NCI-H1694 (cell line): ENCODE measurements around the gene KLHL35.
A peak's percentile ranks its signal among the peaks of the same experiment; 100 is the strongest.

Experiments used
- DNase-seq: peaks from one replicate; lab custom pipeline; 2025; lab: John Stamatoyannopoulos, UW

KLHL35 gene

GRCh38 chr11:75469785-75470405, 36.9 kb upstream of the KLHL35 start:
- no peak for DNase-seq

- DNase-seq = no peak
These were observed 35.7 kb upstream of the KLHL35 start for GRCh38 chr11:75468534-75469340.

DNA sequence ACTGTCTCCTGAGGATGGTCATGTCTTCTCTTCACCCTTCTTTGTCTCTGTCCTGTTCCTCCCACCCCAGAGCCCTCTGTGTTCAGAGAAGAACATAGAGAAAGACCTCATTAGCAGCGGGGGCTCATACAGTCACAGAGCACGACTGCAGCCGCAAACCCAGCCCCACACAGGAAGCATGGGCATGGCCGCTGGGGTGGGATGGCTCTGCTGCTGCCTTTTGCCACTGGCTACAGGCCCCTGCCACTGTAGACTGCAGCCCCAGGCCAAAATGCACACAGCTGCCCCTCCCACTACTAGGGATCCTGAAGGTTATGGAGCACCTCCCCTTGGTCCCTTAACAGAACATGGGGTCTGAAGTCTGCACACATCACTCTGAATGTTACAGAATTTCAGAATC, 34.9 kb upstream of the KLHL35 start:
- no peak for DNase-seq

DNA sequence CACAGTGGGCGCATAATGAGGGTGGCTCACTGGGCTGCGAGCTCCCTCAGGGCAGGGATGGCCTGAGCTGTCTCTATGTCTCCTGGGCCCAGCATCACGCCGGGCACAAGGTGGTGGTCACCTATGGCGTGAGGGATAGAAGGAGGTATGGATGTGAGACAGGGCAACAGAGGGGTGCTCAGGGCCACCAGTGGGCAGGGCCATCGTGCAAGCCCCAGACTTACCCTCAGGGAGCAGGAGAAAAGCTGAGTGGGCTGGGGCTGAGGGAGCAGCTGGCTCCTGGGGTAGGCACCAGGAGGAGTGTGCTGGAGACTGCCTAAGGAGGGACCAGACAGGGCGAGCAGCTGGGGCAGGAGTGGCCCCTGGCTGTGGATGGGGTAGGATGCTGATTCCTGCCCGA, 34.3 kb upstream of the KLHL35 start:
- DNase-seq = no peak

DNA sequence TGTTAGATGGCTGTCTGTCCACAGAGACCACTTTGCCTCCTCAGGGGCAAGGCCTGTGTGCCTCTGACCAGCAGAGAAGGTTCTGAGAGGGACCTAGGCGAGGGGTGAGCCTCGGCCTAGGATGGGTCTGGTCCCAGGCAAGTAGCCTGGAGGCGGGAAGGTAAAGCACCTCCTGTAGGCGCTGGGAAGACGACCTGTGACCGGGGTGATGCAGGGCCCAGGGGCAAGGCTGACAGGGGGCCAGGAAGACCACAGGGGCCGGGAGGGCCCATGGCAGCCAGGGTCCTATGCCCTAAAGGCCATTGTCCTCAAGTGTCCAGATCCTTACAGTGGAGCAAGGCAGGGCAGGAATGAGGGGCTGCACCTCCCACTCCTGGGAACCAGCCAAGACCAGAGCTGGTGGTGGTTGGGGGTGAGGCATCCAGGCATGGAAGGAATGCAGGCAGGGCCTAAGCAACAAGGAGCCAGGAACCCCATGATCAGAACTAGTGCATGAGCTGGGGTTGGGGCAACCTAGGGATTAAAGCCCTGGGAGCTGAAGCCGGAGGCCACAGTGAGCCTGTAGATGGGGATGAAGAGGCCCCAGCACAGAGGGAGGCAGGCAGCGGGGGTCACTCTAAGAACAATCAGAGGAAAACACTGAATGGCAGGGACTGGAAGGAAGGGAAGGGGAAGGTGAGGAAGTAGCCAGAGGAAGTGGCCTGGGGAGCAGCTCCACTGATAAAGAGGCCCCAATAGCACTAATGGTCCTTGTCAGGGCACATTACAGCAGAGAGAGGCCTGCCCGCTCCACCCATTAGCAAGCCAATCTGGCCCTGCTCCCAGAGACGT, 32.9 kb upstream of the KLHL35 start:
- no peak for DNase-seq

DNA sequence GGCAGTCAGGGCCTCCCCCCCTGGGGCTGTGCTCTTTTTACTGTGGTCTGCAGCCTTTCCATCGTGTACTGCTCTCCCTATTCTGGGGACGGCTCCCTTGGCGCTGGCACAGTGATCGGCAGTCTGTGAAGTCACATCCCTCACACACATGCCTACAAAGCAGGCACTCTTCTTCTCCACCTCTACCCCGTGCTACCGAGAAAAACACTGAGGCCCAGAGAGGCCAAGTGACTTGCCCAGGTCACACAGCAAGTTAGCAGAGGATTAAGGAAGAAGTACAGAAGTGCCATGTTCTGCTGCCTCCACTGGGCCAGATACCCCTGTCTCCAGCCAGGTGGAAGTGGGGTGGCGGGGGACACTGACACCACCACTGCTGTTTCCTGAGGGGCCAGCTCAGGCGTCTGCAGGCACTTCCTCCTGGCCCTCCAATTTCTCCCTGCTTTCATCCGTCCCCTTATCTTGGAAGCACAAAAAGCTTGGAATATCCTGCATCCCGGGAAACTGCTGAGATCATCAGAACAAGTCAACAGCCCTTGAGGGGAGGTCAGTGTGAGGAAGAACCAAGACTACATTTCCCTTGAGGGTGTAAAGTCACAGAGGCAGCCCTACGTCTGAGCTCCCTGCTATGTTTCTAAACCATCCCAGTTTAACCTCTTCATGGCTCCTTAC, 30.2 kb upstream of the KLHL35 start:
- DNase-seq = no peak

- DNase-seq = no peak
These were observed 29.2 kb upstream of the KLHL35 start for GRCh38 chr11:75462117-75462653.

DNA sequence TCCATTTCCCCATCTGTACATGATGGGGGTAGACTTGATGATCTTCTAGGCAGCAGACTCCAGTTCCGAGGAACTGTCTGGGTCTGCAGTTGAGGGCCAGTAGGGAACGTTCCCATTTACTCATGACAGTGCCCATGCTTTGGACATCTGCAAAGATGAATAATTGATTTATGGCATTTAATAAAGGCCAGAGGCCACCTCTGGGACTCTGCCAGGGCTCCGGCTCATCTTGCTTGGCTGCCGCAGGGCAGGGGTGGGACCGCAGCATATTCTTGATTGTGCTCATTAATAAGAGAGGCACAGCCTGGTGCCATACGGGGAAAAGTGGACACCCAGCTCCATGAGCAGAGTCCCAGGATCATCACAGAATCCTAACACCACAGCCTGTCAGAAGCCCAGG, 28.1 kb upstream of the KLHL35 start:
- no peak for DNase-seq

GRCh38 chr11:75456596-75457183, 23.7 kb upstream of the KLHL35 start:
- DNase-seq = no peak

DNA sequence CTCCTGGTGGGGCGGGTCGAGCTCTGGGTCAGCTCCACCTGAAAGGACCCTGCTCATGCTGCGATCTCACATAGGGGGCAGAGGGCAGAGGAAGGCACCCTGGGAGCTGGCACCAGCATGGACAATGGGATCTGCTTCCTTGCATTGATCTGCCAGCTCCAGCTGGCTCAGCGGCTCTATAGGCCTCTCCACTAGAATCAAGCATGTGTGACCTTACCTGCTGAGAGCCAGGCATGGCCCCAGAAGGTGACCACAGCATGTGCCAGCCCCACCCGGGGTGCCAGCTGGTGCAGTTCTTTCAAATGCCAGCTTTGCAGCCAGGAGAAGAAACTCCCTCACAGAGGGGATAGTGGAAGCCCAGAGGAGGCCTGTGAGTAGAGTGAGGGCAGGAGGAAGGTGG, 22.0 kb upstream of the KLHL35 start:
- DNase-seq = no peak

DNA sequence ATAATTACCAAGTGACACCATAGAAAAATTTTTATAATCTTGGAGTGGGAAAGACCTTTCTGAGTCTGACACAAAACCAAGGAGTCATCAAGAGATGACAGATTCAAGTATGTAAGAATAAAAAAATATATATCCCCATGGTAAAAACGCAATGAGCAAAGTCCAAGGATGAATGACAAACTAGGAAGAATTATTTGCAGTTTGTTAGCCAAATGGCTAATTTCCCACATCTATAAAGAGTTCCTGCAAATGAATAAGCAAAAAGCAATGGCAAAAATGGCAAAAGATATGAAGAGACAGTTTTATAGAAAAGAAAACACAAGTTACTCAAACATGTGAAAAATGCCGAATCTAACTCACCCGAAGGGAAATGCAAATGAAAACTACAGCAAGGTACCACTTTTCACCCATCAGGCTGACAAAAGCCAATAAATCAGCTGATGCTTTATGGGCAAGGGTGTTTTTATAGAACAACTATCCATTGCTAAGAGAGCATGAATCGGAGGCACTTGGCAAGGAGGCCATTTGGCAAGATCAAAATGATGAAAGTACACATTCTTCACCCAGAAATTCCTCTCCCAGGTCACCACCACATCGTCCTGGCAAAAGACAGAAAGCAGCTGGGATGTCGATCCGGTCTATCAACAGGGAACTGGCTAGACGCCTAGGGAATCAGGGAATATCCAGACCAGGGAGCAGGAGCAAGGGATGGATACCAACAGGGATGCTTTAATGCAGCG, 21.1 kb upstream of the KLHL35 start:
- no peak for DNase-seq

DNA sequence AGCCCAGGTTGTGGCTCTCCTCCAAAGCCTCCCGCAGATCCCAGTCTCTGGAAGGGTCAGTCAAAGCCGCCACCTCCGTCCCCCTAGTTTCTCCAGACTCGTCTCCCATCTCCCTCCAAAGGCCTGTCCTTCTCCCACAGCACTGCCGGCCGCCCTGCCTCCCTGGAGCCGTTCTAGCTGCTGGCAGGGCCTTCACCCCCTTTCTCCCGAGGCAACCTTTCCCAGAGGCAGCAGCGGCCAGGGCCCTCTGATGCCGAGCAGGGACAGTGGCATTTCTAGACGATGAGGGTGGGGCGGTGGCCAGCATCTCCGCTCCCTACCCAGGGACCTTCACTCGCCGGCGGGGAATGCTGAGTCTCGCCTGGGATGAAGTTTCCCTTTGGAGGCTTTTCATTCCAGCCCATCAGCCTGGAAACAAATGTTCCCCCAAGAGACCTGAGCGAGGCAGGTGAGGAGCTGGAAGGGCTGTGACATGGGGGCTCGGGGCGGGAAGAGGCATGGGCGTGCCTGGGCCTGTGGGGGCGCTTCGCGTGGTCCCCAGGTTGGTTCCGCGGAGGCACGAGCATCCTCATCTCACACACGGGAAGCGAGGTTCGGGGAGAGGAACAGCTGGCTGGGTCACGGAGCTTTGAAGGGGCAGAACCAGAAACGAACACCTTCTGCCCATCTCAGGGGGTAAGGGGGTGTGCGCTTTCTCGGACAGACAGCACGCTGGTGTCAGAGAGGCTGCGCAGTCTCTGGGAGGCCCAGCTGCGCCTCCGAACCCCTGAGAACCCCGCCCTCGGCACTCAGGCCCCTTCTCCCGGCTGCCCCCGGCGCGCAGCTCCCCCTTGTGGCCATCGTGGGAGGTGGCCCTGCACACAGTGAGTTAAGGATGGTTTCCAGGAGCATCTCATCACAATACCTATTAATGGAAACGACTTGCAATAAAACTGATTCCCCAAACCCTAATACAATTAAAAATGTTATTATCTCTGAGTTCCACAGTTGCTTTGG, 18.1 kb upstream of the KLHL35 start:
- no peak for DNase-seq

DNA sequence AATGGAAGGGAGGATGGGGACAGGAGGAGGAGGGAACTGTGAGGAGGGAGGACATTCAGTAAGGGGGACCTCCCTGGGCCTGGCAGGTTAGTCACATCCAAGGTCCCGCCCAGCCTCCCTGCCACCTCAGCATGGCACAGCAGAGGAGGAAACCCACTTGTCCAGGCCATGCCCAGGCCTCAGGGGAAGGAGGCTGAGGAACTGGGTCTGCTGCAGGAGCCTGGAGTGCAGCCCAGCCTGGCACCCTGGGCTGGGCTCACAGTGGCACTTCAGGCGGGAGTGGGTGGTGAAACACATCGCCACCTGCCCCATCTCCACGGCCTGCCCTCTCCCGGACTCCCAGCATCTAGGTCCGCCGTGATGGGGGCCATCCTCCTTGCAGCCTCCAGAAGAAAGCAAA, 17.2 kb upstream of the KLHL35 start:
- no peak for DNase-seq

DNA sequence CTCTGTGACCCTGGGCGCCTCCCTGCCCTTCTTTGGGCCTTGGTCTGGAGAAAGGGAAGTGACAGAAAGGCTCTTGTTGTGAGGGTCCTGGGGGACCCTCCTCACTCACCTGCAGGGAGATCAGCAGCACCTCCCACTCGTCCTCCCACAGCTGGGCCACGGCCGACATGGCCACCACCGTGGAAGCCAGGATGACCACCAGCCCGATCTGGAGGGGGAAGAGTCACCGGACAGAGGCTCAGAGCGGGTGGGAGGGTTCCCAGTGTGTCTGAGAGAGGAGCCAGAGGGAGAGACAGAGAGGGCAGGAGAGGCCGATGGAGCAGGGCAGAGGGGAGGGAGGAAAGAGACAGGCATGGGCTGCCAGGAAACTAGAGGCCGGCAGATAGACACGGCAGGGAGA, 16.8 kb upstream of the KLHL35 start:
- DNase-seq = no peak

DNA sequence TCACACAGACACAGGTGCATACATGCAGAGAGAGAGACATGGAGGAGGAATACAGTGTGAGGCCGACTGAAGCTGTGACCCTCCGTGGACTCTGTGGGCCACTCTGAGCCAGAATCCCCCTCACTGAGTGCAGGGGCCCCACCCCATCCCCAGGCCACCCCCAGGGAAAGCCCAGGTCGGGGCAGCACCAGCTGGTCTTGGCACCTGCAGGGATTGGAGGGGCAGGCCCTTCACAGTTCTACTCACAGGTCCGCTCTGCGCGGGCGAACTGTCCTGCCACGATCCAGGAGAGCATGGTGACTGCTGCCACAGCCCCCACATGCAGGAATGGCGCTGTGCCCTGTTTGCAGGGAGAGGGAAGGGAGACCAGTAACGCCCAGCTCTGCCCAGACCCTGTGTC, 16.3 kb upstream of the KLHL35 start:
- DNase-seq = no peak

GRCh38 chr11:75447415-75447814, 14.4 kb upstream of the KLHL35 start:
- no peak for DNase-seq

GRCh38 chr11:75445315-75445953, 12.4 kb upstream of the KLHL35 start:
- peak; percentile 50 for DNase-seq

DNA sequence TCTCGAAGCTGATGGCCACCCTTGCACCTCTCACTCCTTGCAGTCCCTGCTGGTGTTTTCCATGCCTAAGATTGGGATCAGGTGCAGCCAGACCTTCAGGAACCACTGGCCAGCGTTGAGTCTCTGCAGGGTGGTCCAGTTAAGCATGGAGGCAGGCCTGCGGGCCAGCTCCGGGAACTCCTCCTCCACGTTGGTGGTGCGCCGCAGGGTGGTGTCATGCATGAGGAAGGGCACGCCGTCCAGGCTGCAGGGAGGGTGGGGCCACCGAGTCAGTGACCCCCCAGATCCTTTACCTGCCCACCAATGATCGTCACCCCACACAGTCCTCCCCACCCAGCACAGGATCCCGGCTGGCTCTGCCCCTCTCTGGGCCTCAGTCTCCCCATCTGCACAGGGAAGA, 10.0 kb upstream of the KLHL35 start:
- no peak for DNase-seq

GRCh38 chr11:75442161-75442885, 9.3 kb upstream of the KLHL35 start:
- DNase-seq = no peak
